OCI-LY7 (cell line): ENCODE results near the gene PYM1. TPM values are rescaled to one million over a fixed set of nuclear protein-coding genes. Genes with fewer than 3 reads are reported as not detected.

Source experiments
- BruUV-seq: library from RNA; stranded (reverse); fragments of 400-500 nt; replicated peaks from 2 replicates; lab custom pipeline; 2021; lab: Mats Ljungman, UMichigan
- CTCF ChIA-PET: fragments of 300-600 bp; sonication (Branson Sonifier 250); formaldehyde crosslinking; loops from one replicate; lab custom pipeline; 2022; ENCODE audit warnings: antibody characterized with exemption; ENCODE audit not compliant: unreplicated experiment; lab: Charles Lee
- POLR2A ChIA-PET: fragments of 300-600 bp; sonication (Branson Sonifier 250); formaldehyde crosslinking; loops from one replicate; lab custom pipeline; 2022; ENCODE audit warnings: antibody characterized with exemption; lab: Charles Lee
- DNase-seq: peaks from one replicate; pipeline ENCODE4 v3.0.0-alpha.2; 2015; ENCODE audit warnings: low spot score
- H2AFZ ChIP-seq: fragments of 200-600 bp; sonication (generic), shearing (Covaris generic); 2 replicates; pipeline ENCODE4 v1.6.1; 2014; ENCODE audit warnings: mild to moderate bottlenecking, antibody characterized with exemption, low read length, moderate library complexity
- H3K27ac ChIP-seq: fragments of 200-600 bp; sonication (generic); 2 replicates; pipeline ENCODE4 v1.5.1; 2014; ENCODE audit warnings: mixed run types, low read depth, mild to moderate bottlenecking, moderate library complexity, low read length, inconsistent platforms; ENCODE audit not compliant: poor library complexity, severe bottlenecking
- H3K36me3 ChIP-seq: fragments of 200-600 bp; sonication (generic); 2 replicates; pipeline ENCODE4 v1.6.1; 2014; ENCODE audit warnings: mild to moderate bottlenecking, antibody characterized with exemption, low read length, moderate library complexity, mixed read lengths; ENCODE audit not compliant: insufficient read depth
- H3K4me1 ChIP-seq: fragments of 200-600 bp; sonication (generic); 2 replicates; pipeline ENCODE4 v1.5.1; 2014; ENCODE audit warnings: mild to moderate bottlenecking, low read length; ENCODE audit not compliant: insufficient read depth, poor library complexity, severe bottlenecking
- H3K4me2 ChIP-seq: fragments of 200-600 bp; sonication (generic); 2 replicates; pipeline ENCODE4 v1.6.1; 2014; ENCODE audit warnings: mild to moderate bottlenecking, low read length
- H3K4me3 ChIP-seq: fragments of 200-600 bp; sonication (generic); 2 replicates; pipeline ENCODE4 v1.5.1; 2014; ENCODE audit warnings: mild to moderate bottlenecking, low read depth, low read length; ENCODE audit not compliant: poor library complexity, severe bottlenecking
- H3K79me2 ChIP-seq: fragments of 200-600 bp; sonication (generic); 2 replicates; pipeline ENCODE4 v1.6.1; 2016; ENCODE audit warnings: low read depth, mild to moderate bottlenecking, low read length, moderate library complexity, mixed read lengths; ENCODE audit not compliant: insufficient read depth
- H3K9me2 ChIP-seq: fragments of 200-600 bp; sonication (generic); 2 replicates; pipeline ENCODE4 v1.6.1; 2016; ENCODE audit warnings: mild to moderate bottlenecking, low read length, mixed read lengths; ENCODE audit not compliant: insufficient read depth
- H3K9me3 ChIP-seq: fragments of 200-600 bp; sonication (generic); 2 replicates; pipeline ENCODE4 v1.6.1; 2014; ENCODE audit warnings: mild to moderate bottlenecking, mixed run types, low read length, mixed read lengths
- H4K20me1 ChIP-seq: fragments of 200-600 bp; sonication (generic); 2 replicates; pipeline ENCODE4 v1.6.1; 2014; ENCODE audit warnings: mild to moderate bottlenecking, antibody characterized with exemption, low read length, moderate library complexity, mixed read lengths; ENCODE audit not compliant: insufficient read depth
- CTCF ChIP-seq: fragments of 200-600 bp; sonication (generic); conservative IDR thresholded peaks from 2 replicates; pipeline ENCODE4 v1.5.1; 2014; ENCODE audit warnings: mild to moderate bottlenecking, antibody characterized with exemption, low read length, moderate library complexity, mixed read lengths
- EZH2phosphoT487 ChIP-seq: fragments of 200-600 bp; sonication (generic); IDR thresholded peaks from 2 replicates; pipeline ENCODE4 v1.6.1; 2018; ENCODE audit warnings: low read depth, borderline replicate concordance, mild to moderate bottlenecking, mixed run types, antibody characterized with exemption, low read length, moderate library complexity, mixed read lengths
- intact Hi-C: fragments of 100-400 bp; cut with micrococcal nuclease; formaldehyde crosslinking; loops from one replicate; pipeline ENCODE4 v1.10.0; 2022; ENCODE audit not compliant: unreplicated experiment
- total RNA-seq, 2 experiments: library from RNA; depleted of rRNA in 1 of 2; stranded (reverse); fragments of >200 nt in 1 of 2; shearing (Covaris generic) in 1 of 2; gene quantifications; 2 replicates each; pipeline ENCODE4 v1.2.3, GENCODE V29; 2014 to 2022

PYM1 gene
- total RNA-seq, 2 experiments from 2014 or later, result 82.7 to 88.5 TPM

- BruUV-seq, result no TSS peak
- Histone ChIP-seq H3K4me1 (peaks cover 6% of the 10 kb centered on the region), H3K9me2 (no peaks in the 10 kb centered on the region), H3K4me2 (no peak overlapping the region), H3K4me3 (no peak overlapping the region), H3K27ac (no peak overlapping the region), H3K9me3 (no peaks in the 10 kb centered on the region), H3K36me3 (peaks cover 95% of the 10 kb centered on the region), H2AFZ (no peak overlapping the region), H4K20me1 (peaks cover 3% of the 10 kb centered on the region; the same call in 1 of the 2 replicates), H3K79me2 (peaks cover 84% of the 10 kb centered on the region)
- intact Hi-C loops, result no loop called here
- no peak for DNase-seq
- CTCF ChIA-PET, result no interaction called here
- TF ChIP-seq EZH2phosphoT487, result no peak
- no peak for TF ChIP-seq CTCF
- POLR2A ChIA-PET, result interaction anchor here (0.5 to 0.9 kb wide), 2 partner anchors 12 to 86 kb away, joined by 3 read pairs; partner anchors contain the start of genes DNAJC14 and PYM1
Measured at GRCh38 chr12:55915482-55915859, 12.2 kb downstream of the PYM1 start.

- no peak overlapping the region for H3K4me3 ChIP-seq
- no peak overlapping the region for H3K4me2 ChIP-seq
- H3K27ac ChIP-seq, result no peak overlapping the region
- peaks cover 72% of the 10 kb centered on the region for H3K36me3 ChIP-seq
- no peak overlapping the region for H2AFZ ChIP-seq
- ChIA-PET CTCF (no interaction called here), POLR2A (interaction anchor here (1.2 kb wide), 1 partner anchor 59 kb away, joined by 3 read pairs; no protein-coding TSS in a partner anchor)
- intact Hi-C loops, result no loop called here
- BruUV-seq, result no TSS peak
- peaks cover 78% of the 10 kb centered on the region for H3K79me2 ChIP-seq
- no peaks in the 10 kb centered on the region for H3K9me3 ChIP-seq
- peaks cover 3% of the 10 kb centered on the region; the same call in 1 of the 2 replicates for H4K20me1 ChIP-seq
- H3K9me2 ChIP-seq, result no peaks in the 10 kb centered on the region
- no peak for TF ChIP-seq CTCF
- TF ChIP-seq EZH2phosphoT487, result no peak
- no peak for DNase-seq
- peaks cover 6% of the 10 kb centered on the region for H3K4me1 ChIP-seq
Measured at GRCh38 chr12:55912908-55913307, 14.8 kb downstream of the PYM1 start.

GRCh38 chr12:55909513-55909884 lies 18.2 kb downstream of the PYM1 start:
- Histone ChIP-seq H4K20me1 (peaks cover 2% of the 10 kb centered on the region; the same call in 1 of the 2 replicates), H2AFZ (no peak overlapping the region), H3K27ac (no peak overlapping the region), H3K4me1 (peaks cover 10% of the 10 kb centered on the region), H3K4me2 (no peak overlapping the region), H3K9me2 (no peaks in the 10 kb centered on the region), H3K36me3 (peaks cover 49% of the 10 kb centered on the region), H3K4me3 (no peak overlapping the region), H3K9me3 (no peaks in the 10 kb centered on the region), H3K79me2 (peaks cover 47% of the 10 kb centered on the region)
- intact Hi-C loops, result no loop called here
- TF ChIP-seq CTCF (no peak), EZH2phosphoT487 (no peak)
- ChIA-PET CTCF (no interaction called here), POLR2A (interaction anchor here (0.9 kb wide), 1 partner anchor 9 kb away, joined by 3 read pairs; no protein-coding TSS in a partner anchor)
- no TSS peak for BruUV-seq
- no peak for DNase-seq
